GM12878 (cell line): ENCODE data around the gene PCDHGB6. TPM values are rescaled to one million over a fixed set of nuclear protein-coding genes. Genes with fewer than 3 reads are reported as not detected.

Source experiments
- ATAC-seq: fragments of 200-7000 bp; cut with Tn5 transposase; 3 replicates; pipeline ENCODE4 v1.9.1; 2020; ENCODE audit warnings: mild to moderate bottlenecking, moderate library complexity
- BruUV-seq: library from RNA; stranded (reverse); fragments of 400-500 nt; replicated peaks from 2 replicates; lab custom pipeline; 2021; lab: Mats Ljungman, UMichigan
- CTCF ChIA-PET: fragments of 300-600 bp; sonication (Branson Sonifier 250); formaldehyde crosslinking; extraction: SDS; loops from one replicate; lab custom pipeline; 2021; ENCODE audit warnings: inconsistent platforms; lab: Yijun Ruan, JAX
- POLR2A ChIA-PET: fragments of 350-600 bp; formaldehyde crosslinking; extraction: SDS; loops from one replicate; lab custom pipeline; 2021; ENCODE audit warnings: inconsistent platforms; lab: Charles Lee
- RAD21 ChIA-PET: fragments of 300-600 bp; sonication (Branson Sonifier 250); formaldehyde crosslinking; loops from one replicate; lab custom pipeline; 2023; ENCODE audit warnings: antibody characterized with exemption; ENCODE audit not compliant: unreplicated experiment; lab: Charles Lee
- SMC1A ChIA-PET: fragments of 300-600 bp; sonication (Branson Sonifier 250); formaldehyde crosslinking; loops from one replicate; lab custom pipeline; 2023; ENCODE audit not compliant: unreplicated experiment, uncharacterized antibody; lab: Charles Lee
- DNase-seq: peaks from one replicate; pipeline ENCODE4 v3.0.0-alpha.2; 2011; ENCODE audit warnings: low read depth, low spot score
- FAIRE-seq: peaks from 3 replicates; lab custom pipeline; 2011; peaks lifted over from hg19 to GRCh38; lab: Jason Lieb, UNC
- H2AFZ ChIP-seq: 2 replicates; pipeline ENCODE4 v1.6.0; 2011; ENCODE audit warnings: low read depth, low read length, control low read depth; ENCODE audit not compliant: control insufficient read depth
- H3K27ac ChIP-seq: 2 replicates; pipeline ENCODE4 v1.5.1; 2011; ENCODE audit warnings: control low read depth; ENCODE audit not compliant: control insufficient read depth, insufficient read depth
- H3K27me3 ChIP-seq, 2 experiments: replicated peaks in 1 of 2; 2 replicates each; pipeline versions ENCODE4 v1.6.0 to v1.6.1; 2011; ENCODE audit warnings: low read length in 1 of 2; ENCODE audit not compliant: control insufficient read depth in 2 of 2, insufficient read depth in 2 of 2
- H3K36me3 ChIP-seq, 2 experiments: 2 replicates each; pipeline ENCODE4 v1.5.1; 2011; ENCODE audit warnings: low read length in 1 of 2; ENCODE audit not compliant: control insufficient read depth in 2 of 2, insufficient read depth in 2 of 2
- H3K4me1 ChIP-seq: 2 replicates; pipeline ENCODE4 v1.6.1; 2011; ENCODE audit warnings: mild to moderate bottlenecking, low read length, moderate library complexity, mixed read lengths; ENCODE audit not compliant: control insufficient read depth, insufficient read depth
- H3K4me2 ChIP-seq: 2 replicates; pipeline ENCODE4 v1.6.0; 2011; ENCODE audit warnings: control low read depth; ENCODE audit not compliant: control insufficient read depth, insufficient read depth
- H3K4me3 ChIP-seq: fragments of 200-600 bp; sonication (generic); 2 replicates; pipeline ENCODE4 v1.5.1; 2016
- H3K79me2 ChIP-seq: 2 replicates; pipeline ENCODE4 v1.6.0; 2011; ENCODE audit warnings: low read length; ENCODE audit not compliant: control insufficient read depth, insufficient read depth
- H3K9ac ChIP-seq: 2 replicates; pipeline ENCODE4 v1.8.0; 2011; ENCODE audit warnings: low read length, control low read depth, mixed read lengths; ENCODE audit not compliant: control insufficient read depth, insufficient read depth
- H3K9me3 ChIP-seq: replicated peaks from 3 replicates; pipeline ENCODE4 v1.5.1; 2011; ENCODE audit warnings: mild to moderate bottlenecking, low read length; ENCODE audit not compliant: control insufficient read depth, insufficient read depth
- H4K20me1 ChIP-seq: 2 replicates; pipeline ENCODE4 v1.6.0; 2011; ENCODE audit not compliant: control insufficient read depth, insufficient read depth
- CBX5 ChIP-seq: sonication (generic); IDR thresholded peaks from 2 replicates; pipeline ENCODE4 v1.6.1; 2016; ENCODE audit warnings: low read depth, moderate library complexity, mild to moderate bottlenecking, inconsistent platforms
- CTCF ChIP-seq, 3 experiments: IDR thresholded peaks in 2 of 3; conservative IDR thresholded peaks in 1 of 3; 2 replicates each; pipeline ENCODE4 v1.5.1; 2011; ENCODE audit warnings: low read depth in 3 of 3, low read length in 3 of 3, mild to moderate bottlenecking in 3 of 3, control low read depth in 2 of 3, moderate library complexity in 2 of 3, inconsistent platforms in 1 of 3, mixed read lengths in 1 of 3; ENCODE audit not compliant: control insufficient read depth in 2 of 3, insufficient read depth in 1 of 3; ENCODE audit errors: extremely low read depth in 1 of 3
- FOS ChIP-seq: IDR thresholded peaks from 3 replicates; pipeline ENCODE4 v1.6.1; 2011; ENCODE audit warnings: borderline replicate concordance; ENCODE audit not compliant: insufficient read length; ENCODE audit errors: extremely low read depth
- HSF1 ChIP-seq: fragments of 150-350 bp; IDR thresholded peaks from 2 replicates; pipeline ENCODE4 v1.6.1; 2014; ENCODE audit warnings: mild to moderate bottlenecking, low read depth, low read length
- IKZF2 ChIP-seq, 2 experiments: fragments of 450-650 bp; IDR thresholded peaks; 2 replicates each; pipeline ENCODE4 v1.6.1; 2017; ENCODE audit warnings: mild to moderate bottlenecking in 2 of 2, moderate library complexity in 2 of 2
- KAT2A ChIP-seq: conservative IDR thresholded peaks from 2 replicates; pipeline ENCODE4 v1.6.1; 2011; ENCODE audit warnings: low read depth, low read length; ENCODE audit not compliant: control insufficient read depth
- MLLT1 ChIP-seq: fragments of 450-650 bp; IDR thresholded peaks from 2 replicates; pipeline ENCODE4 v1.6.1; 2016; ENCODE audit warnings: mild to moderate bottlenecking
- ZNF687 ChIP-seq: fragments of 450-650 bp; IDR thresholded peaks from 2 replicates; pipeline ENCODE4 v1.6.1; 2017; ENCODE audit warnings: mild to moderate bottlenecking, moderate library complexity
- ZSCAN29 ChIP-seq: fragments of 450-650 bp; IDR thresholded peaks from 2 replicates; pipeline ENCODE4 v1.6.1; 2017; ENCODE audit warnings: mild to moderate bottlenecking, moderate library complexity
- WGBS: methylation state at CpG from one replicate; pipeline ENCODE4 v1.1.6; 2016; ENCODE audit warnings: low lambda C conversion rate; ENCODE audit not compliant: insufficient replicate concordance, insufficient coverage; ENCODE audit errors: missing lambda C conversion rate; 5-methylcytosine and 5-hydroxymethylcytosine counted together
- in situ Hi-C: fragments of 300-500 bp; cut with MboI; formaldehyde crosslinking; loops from 9 replicates; pipeline ENCODE4 v1.14.3; 2018; ENCODE audit warnings: mixed read lengths
- intact Hi-C: fragments of 100-400 bp; cut with micrococcal nuclease; formaldehyde crosslinking; loops from one replicate; pipeline ENCODE4 v1.14.2; 2022; ENCODE audit not compliant: unreplicated experiment
- polyA plus RNA-seq, 11 experiments: library from polyadenylated mRNA; depleted of rRNA in 4 of 11; unstranded in 6 of 11; stranded (reverse) in 5 of 11; fragments of >200 nt; fragmentation: Nextera tagmentation in 4 of 11; fragmentation: Illumina TruSeq in 1 of 11; extraction: Ambion mirVana in 4 of 11; extraction: Trizol in 1 of 11; gene quantifications; 1 replicate in 1 of 11; 2 replicates in 10 of 11; pipeline versions ENCODE4 v1.2.1 to v1.2.3, GENCODE V29; 2011 to 2016; ENCODE audit warnings: inconsistent platforms in 2 of 11, missing spikeins in 2 of 11, low read depth in 1 of 11
- total RNA-seq, 4 experiments: library from RNA; depleted of rRNA in 3 of 4; stranded (reverse); fragments of >200 nt in 3 of 4; fragmentation: Illumina TruSeq in 1 of 4; extraction: Trizol in 1 of 4; gene quantifications; 2 replicates each; pipeline versions ENCODE4 v1.2.1 to v1.2.3, GENCODE V29; 2013 to 2021

Gene PCDHGB6
- total and polyA plus RNA-seq, 10 of the 15 experiments (the other 5 are each of a cell fraction or from before 2014, with no cell fraction given) = 0.07 to 1.0 (median 0.31) TPM

GRCh38 chr5:141431286-141431685, 23.5 kb downstream of the PCDHGB6 start:
- intact Hi-C loops = no loop called here
- DNase-seq = no peak
- peaks cover 18% of the 10 kb centered on the region; the same call in 2 of the 3 replicates for H3K9me3 ChIP-seq
- ChIA-PET CTCF (interaction anchor here (1.1 to 4.2 kb wide), 15 partner anchors 8 to 132 kb away, joined by 3 to 61 read pairs (median 15); partner anchors contain the start of genes PCDHGA10, PCDHGA11, PCDHGB3 and PCDHGB7), SMC1A (interaction anchor here (0.9 to 2.8 kb wide), 10 partner anchors 44 to 132 kb away, joined by 3 to 20 read pairs (median 7); partner anchors contain the start of genes PCDHGB3 and PCDHGC3), POLR2A (no interaction called here), RAD21 (interaction anchor here (1.1 to 1.9 kb wide), 5 partner anchors 10 to 82 kb away, joined by 3 to 16 read pairs (median 8); partner anchors contain the start of genes PCDHGA11, PCDHGB3 and PCDHGC5)
- BruUV-seq = no TSS peak
- no peak for FAIRE-seq
- in situ Hi-C loops = no loop called here
- no peak overlapping the region for H3K9ac ChIP-seq
- peak overlapping the region; percentile 81; the same call in 1 of the 2 replicates for H2AFZ ChIP-seq
- no peaks in the 10 kb centered on the region for H3K27me3 ChIP-seq
- 61% methylated on average over 37 of the region's 37 CpGs for WGBS
- TF ChIP-seq CBX5 = no peak
- no peak for TF ChIP-seq MLLT1
- TF ChIP-seq ZSCAN29 = no peak
- TF ChIP-seq ZNF687 = no peak
- TF ChIP-seq IKZF2 (IDR thresholded peaks at IDR 0.05) = no peak
- no peak for TF ChIP-seq KAT2A
- no peak for TF ChIP-seq FOS
- no peak for TF ChIP-seq CTCF (IDR thresholded peaks at IDR 0.05 in 2 of 3, conservative IDR thresholded peaks at IDR 0.05 in 1 of 3; ENCODE audit: control insufficient read depth in 2 of 3, extremely low read depth in 1 of 3, insufficient read depth in 1 of 3, low read depth in 3 of 3, low read length in 3 of 3)
- no peak for TF ChIP-seq HSF1
- peak overlapping the region; percentile 43 for H3K4me2 ChIP-seq
- no peak overlapping the region for H3K4me3 ChIP-seq
- H3K36me3 ChIP-seq = no peaks in the 10 kb centered on the region
- no peaks in the 10 kb centered on the region for H3K79me2 ChIP-seq
- H3K27ac ChIP-seq = no peak overlapping the region
- H3K4me1 ChIP-seq = no peaks in the 10 kb centered on the region; the same call in 1 of the 2 replicates
- ATAC-seq = peak; percentile 56
- no peaks in the 10 kb centered on the region for H4K20me1 ChIP-seq
